ENCODE measurements around the gene IPO9.
A peak's percentile ranks its signal among the peaks of the same experiment; 100 is the strongest.

Gene IPO9

DNA sequence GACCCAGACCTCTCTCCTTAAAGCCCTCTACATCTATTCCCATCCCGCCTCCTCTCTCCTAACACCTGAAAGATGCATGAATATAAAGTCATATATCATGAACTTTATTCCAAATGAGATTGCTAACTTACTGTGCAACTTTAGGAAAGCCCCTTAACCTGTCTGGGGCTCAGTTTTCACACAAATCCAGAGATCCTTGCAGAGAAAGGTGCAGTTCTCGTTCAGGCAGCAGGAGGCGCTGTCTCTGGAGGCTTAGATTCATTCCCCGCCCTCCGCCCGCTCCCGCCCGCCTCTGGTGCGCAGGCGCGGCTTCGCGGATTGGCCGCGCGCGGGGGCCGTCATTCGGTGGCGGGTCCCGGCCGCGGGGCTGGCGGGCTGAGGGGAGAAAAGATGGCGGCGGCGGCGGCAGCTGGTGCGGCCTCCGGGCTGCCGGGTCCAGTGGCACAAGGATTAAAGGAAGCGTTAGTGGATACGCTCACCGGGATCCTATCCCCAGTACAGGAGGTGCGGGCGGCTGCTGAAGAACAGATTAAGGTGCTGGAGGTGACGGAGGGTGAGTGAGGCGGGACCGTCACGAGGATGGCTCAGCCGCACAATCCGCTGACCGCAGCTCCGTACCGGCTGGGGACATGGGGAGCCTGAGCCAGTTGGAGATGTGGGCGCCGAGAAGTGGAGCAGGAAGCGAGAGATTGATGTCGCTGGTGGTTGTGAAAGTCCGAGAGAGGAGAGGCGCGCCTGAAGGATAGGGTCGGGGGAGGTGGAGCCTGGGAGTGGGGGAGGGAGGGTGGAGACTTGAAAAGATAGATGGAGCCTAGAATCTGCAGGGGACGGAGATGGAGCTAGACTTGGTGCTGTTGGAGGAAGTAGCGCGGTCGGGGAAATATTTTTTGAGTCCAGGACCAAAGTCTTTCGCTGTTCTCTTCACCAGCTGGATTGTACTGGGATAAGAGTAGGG, at the start of gene IPO9:
Gene IPO9 (plus strand): TSS at position 338 of the 955 bp plus-strand sequence. CDS start 53 bp downstream, at position 391.
- DNase-seq = peak; percentile 89

GRCh38 chr1:201779351-201779880, 49.5 kb upstream of the IPO9 start:
- no peak for DNase-seq

DNA sequence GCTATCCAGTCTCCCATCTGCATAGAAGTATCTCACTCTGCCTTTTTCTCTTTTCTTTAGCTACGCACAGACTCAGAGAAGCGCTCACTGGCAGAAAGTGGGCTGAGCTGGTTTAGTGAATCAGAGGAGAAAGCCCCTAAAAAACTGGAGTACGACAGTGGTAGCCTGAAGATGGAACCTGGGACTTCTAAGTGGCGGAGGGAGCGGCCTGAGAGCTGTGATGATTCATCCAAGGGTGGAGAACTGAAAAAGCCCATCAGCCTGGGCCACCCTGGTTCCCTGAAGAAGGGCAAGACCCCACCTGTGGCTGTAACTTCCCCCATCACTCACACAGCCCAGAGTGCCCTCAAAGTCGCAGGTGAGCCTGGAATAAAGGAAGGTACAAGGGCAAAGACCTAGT, 48.0 kb upstream of the IPO9 start:
- no peak for DNase-seq

GRCh38 chr1:201781437-201781836, 47.5 kb upstream of the IPO9 start:
- no peak for DNase-seq

DNA sequence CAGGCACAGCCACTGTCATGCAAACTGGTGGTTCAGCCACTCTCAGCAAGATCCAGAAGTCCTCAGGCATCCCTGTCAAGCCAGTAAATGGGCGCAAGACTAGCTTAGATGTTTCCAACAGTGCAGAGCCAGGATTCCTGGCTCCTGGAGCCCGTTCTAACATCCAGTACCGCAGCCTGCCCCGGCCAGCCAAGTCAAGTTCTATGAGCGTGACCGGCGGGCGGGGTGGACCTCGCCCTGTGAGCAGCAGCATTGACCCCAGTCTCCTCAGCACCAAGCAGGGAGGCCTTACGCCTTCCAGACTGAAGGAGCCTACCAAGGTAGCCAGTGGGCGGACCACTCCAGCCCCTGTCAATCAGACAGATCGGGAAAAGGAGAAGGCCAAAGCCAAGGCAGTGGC, 46.6 kb upstream of the IPO9 start:
- no peak for DNase-seq

DNA sequence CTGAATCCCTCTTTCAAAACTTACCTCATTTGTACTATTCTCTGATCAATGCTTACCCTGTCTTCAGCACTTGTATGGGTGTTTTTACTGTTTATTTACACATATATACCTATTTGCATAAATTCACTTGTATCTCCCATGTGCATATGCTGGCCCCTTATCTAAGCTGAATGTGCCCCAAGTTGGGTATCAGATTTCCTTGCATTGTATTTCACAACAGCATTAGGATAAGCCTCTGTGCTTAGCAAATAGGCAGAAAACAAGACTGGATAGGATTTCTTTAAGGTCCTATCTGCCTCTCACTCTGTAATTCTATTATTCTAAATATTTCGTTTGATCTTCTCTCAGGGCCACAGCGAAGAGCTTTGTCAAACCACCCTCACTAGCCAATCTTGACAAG, 45.9 kb upstream of the IPO9 start:
- no peak for DNase-seq

DNA sequence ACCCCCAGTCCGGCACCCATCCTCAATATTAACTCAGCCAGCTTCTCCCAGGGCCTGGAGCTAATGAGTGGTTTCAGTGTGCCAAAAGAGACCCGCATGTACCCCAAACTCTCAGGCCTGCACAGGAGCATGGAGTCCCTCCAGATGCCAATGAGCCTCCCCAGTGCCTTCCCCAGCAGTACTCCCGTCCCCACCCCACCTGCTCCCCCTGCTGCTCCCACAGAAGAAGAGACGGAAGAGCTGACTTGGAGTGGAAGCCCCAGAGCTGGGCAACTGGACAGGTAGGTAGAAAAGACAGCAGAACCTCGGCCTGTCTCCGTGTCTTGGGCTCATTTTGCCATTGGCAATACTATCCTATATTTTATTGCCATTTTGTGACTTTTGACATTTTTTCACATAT, 45.4 kb upstream of the IPO9 start:
- no peak for DNase-seq

- no peak for DNase-seq
These were observed 43.7 kb upstream of the IPO9 start for GRCh38 chr1:201785291-201785690.

DNA sequence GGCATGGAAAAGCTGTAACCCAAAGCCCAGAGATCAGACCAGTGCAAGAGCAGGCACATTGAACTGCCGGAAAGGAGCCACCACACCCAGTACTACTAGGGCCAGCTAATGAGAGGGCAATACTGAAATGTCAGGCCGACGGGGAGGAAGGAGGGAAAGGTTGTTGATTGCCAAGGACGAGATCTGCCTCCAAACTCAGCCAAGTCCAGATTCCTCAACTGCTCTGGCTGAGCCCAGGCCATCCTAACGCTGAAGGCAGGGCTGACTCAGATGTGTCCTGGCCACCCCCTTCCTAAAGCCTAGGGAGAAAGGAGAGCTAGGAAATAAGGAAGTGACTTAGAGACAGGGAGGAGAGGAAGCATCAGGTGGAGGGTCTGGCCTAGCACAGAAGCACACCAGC, 42.1 kb upstream of the IPO9 start:
- DNase-seq = no peak

DNA sequence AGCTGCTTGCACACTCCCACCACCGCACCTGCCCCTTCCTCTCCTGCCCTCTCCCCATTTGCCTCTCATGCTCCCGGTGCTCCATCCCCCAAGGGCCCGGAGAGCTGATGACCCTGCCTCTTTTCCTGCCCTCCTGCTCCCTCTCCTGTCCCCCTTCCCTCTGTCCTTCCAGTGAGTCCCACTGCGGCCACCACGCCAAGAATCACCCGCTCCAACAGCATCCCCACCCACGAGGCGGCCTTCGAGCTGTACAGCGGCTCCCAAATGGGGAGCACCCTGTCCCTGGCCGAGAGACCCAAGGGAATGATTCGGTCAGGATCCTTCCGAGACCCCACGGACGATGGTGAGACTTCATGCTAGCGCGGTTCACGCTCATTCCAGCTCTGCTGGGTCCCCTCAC, 40.7 kb upstream of the IPO9 start:
- no peak for DNase-seq

GRCh38 chr1:201789245-201789644, 39.7 kb upstream of the IPO9 start:
- no peak for DNase-seq

DNA sequence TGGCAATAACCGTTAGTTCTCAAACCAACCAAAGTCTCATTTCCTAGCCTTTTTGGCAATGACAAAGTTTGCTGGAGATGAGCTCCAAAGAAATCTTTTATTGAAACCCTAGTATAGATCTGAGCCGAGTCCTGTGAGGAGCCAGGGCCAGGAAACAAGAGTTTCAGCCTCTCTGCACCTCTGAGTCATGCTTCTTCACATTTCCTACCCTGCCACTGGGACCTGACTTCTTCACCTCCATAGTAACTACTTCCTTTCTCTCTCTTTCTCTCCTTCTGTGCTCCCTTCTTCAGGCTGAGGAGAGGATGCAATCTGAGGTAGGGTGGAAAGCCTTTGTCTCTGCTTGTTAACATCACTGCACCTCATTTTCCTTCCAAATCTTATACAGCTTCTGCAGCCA, 38.7 kb upstream of the IPO9 start:
- DNase-seq = no peak

GRCh38 chr1:201791051-201791778, 37.7 kb upstream of the IPO9 start:
- DNase-seq = peak; percentile 80

DNA sequence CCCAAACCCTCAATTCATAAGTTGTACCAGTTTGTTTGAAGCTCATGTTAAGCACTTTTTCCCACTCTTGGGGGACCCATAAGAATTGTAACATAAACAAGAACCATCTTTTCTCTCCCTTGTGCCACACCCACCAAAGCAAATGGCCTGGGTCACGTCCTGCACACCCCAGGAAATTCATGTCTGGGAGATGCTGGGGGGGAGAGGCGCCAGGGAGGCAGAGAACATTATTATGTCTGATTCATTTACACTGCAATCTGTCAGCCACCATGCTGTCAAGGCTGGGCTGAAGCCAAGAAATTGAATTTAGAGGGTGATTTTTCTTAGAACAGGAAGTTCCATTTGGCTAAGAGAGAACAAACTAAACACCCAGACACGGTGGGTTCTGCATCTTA, 37.2 kb upstream of the IPO9 start:
- DNase-seq = peak; percentile 84

DNA sequence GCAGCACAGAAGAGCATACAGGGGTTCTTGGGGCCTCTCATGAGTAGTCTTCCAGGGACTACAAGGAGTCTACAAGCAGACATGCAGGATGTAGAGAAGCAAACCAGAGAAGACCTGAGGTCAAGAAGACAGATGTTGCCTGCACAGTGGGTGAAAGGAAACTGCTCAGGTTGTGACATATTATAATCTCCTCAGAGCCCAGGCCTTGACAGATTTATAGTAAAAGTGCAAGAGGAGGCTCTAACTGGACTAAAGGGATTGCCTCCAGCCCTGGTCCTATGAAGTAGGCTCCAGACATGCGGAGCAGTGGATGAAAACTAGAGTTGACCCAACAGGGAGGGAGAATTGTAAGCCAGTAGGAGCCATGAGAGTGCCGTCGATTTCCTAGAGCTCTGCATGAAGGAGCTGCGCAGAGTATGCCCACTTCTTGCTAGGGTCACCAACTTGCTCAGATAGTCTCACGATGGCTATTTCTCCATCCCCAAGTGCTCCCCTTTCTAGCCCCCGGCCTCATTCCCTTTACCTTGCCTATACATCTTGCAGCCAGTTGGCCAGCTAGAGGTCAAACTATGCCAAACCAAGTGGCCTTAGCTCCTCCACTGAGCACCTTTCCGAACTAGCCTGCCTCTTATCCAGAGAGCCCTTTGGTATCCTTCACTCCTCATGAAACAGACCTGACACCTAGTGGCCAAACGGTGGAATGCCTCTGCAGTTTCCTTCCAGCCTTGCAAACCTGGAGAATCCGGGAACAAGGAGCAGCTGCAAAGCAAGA, 36.2 kb upstream of the IPO9 start:
- peak; percentile 58 for DNase-seq

DNA sequence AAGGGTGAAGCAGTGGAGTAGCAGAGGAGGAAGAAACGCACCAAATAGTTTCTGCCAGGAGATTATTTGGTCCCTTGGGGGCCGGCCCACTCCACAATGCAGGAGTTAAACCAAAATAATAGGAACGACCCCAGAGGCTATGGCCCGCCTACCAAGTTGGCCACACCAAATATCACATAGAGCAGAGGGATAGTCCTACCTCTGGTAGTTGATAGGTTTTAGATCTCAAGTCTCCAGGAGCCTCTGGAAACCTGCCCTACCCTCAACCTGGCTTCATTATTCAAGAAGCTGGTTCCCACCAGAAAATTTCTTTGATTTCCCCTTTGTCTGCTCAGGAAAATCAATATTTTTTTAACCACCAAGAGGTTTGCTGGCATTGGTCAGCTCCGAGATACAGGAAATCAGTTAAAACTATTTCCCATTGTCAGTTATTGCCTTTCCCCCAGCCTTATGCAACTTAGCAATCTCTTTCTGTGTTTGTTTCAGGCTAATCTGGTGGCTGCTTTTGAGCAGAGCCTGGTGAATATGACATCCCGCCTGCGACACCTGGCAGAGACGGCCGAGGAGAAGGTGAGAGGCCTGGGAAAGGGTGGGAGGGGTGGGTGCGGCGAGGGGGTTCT, 35.5 kb upstream of the IPO9 start:
- no peak for DNase-seq

DNA sequence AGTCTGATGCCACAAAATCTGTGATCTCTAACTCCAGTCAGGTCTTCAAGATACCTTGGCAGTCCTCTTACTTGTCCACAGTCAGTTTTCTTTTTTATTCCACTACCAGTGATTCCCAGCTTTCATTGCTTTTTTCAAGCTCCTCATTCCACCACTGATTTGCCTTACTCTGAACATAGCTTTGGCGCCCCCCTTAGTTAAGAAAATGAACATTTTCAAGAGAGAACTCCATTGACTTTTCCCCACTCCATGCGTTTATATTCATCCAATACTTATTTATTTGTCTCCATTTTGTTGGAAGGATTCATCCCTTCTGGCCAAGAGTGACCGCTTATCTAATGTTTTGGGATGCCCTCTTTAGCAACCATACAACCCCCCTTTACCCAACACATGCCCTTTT, 33.9 kb upstream of the IPO9 start:
- peak; percentile 10 for DNase-seq

DNA sequence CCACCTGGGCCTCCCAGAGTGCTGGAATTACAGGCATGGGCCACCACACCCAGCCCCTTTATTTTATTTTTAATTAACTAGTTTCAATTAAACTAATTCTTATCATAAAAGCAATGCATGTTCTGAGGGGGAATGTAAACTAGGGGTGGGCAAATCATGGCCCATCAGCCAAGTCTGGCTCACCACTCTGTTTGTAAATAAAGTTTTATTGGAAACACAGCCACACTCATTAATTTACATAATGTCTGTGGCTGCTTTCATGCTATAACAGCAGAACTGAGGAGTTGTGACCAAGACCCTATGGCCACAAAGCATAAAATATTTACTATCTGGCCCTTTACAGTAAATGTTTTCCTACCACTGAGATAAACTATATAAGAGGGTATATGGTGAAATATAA, 28.7 kb upstream of the IPO9 start:
- DNase-seq = no peak

DNA sequence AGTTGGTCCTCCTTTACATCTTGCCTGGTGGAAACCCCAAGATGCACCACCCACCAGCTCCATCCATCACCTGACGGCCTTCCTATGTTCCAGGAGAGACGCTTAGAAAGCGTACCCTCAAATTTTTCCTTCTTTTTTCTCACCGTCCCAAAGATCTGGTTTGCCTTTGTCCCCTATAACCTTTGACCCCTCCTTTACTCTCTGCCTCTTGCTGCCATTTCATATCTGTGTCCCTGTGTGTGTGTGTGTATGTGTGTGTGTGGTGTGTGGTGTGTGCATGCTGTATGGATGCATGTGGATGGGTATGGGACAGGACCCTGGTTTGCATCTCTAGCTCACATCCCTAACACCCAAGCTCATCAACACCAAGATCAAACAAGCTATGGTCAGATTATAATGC, 22.2 kb upstream of the IPO9 start:
- DNase-seq = no peak

GRCh38 chr1:201807958-201808632, 20.9 kb upstream of the IPO9 start:
- no peak for DNase-seq

DNA sequence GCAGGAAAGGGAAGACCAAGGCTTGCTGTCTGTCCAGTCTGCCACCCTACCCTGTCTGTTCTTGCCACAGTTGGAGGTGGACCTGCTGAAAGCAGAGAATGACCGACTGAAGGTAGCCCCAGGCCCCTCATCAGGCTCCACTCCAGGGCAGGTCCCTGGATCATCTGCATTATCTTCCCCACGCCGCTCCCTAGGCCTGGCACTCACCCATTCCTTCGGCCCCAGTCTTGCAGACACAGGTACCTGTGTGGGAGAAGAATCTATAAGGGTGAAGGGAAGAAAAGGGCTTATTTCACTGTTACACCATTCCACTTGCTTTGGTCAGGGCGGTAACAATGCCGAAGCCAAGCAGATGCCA, 20.3 kb upstream of the IPO9 start:
- no peak for DNase-seq

GRCh38 chr1:201809876-201810275, 19.1 kb upstream of the IPO9 start:
- DNase-seq = no peak
